Ascending aorta (tissue), 2 donors: Measurements from ENCODE around the gene NLK. TPM values are rescaled to one million over a fixed set of nuclear protein-coding genes. Genes with fewer than 3 reads are reported as not detected.
"Not testable (repeated sequence)": the region's sequence is repeated elsewhere in the genome, so short reads cannot be mapped to it uniquely, and the experiment has no call there.

Experiments
- DNase-seq, 2 donors: peaks; one replicate each; pipeline ENCODE4 v3.0.0-alpha.2; 2019; ENCODE audit warnings: low spot score in 2 of 2
- H3K27ac ChIP-seq, 2 donors: fragments of 200-600 bp; sonication (generic); one replicate each; pipeline ENCODE4 v1.5.1; 2016 to 2017; ENCODE audit warnings: mild to moderate bottlenecking in 1 of 2
- H3K27me3 ChIP-seq: fragments of 200-600 bp; sonication (generic); one replicate; pipeline ENCODE4 v1.5.1; 2017
- H3K36me3 ChIP-seq, 2 donors: fragments of 200-600 bp; sonication (generic); one replicate each; pipeline ENCODE4 v1.5.1; 2016
- H3K4me1 ChIP-seq, 2 donors: fragments of 200-600 bp; sonication (generic); one replicate each; pipeline ENCODE4 v1.5.1; 2016 to 2017; ENCODE audit warnings: mild to moderate bottlenecking in 1 of 2
- H3K4me3 ChIP-seq, 2 donors: fragments of 200-600 bp; sonication (generic); one replicate each; pipeline ENCODE4 v1.5.1; 2016 to 2017; ENCODE audit warnings: mild to moderate bottlenecking in 1 of 2
- H3K9me3 ChIP-seq, 2 donors: fragments of 200-600 bp; sonication (generic); one replicate each; pipeline ENCODE4 v1.5.1; 2016
- intact Hi-C: fragments of 100-400 bp; cut with DNase I; formaldehyde crosslinking; loops from one replicate; pipeline ENCODE4 v1.15.1; 2023
- total RNA-seq: library from RNA; depleted of rRNA; stranded (reverse); fragments of >200 nt; gene quantifications from one replicate; pipeline ENCODE4 v1.1.0, GENCODE V29; 2016
- TF ChIP-seq, protein P1 (sequence below), 3 experiments: fragments of 200-600 bp in 2 of 3; fragments of 450-650 bp in 1 of 3; sonication (generic) in 2 of 3; IDR thresholded peaks; one replicate each; pipeline ENCODE4 v1.5.1; 2016 to 2019; ENCODE audit warnings: antibody characterized with exemption in 3 of 3, mild to moderate bottlenecking in 1 of 3, moderate library complexity in 1 of 3

The NLK gene
- total RNA-seq, 1 donor from 2014 or later = 37.8 TPM

DNA sequence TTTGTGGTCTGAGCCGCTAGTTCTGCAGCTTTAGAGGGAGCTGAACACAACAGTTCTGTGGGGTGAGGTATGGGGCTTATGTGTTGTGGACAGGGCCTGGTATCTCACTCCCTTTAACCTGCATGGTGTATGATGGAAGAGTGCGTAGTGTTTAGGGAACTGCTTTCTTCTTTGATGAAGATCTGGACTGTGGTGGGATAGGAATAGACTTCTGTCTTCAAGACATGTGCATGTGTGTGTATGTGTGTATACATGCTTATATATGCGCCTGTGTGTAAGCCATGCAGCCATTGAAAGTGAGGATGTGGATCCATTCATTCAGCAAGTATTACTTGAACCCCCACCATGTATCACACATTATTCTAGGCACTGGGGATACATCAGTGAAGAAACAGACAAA lies 161.8 kb downstream of the NLK start:
- H3K9me3 ChIP-seq = no peaks in the 10 kb centered on the region
- no peak for DNase-seq
- H3K27ac ChIP-seq = no peak overlapping the region
- no peaks in the 10 kb centered on the region for H3K27me3 ChIP-seq
- intact Hi-C loops = no loop called here
- TF ChIP-seq, protein P1, sequence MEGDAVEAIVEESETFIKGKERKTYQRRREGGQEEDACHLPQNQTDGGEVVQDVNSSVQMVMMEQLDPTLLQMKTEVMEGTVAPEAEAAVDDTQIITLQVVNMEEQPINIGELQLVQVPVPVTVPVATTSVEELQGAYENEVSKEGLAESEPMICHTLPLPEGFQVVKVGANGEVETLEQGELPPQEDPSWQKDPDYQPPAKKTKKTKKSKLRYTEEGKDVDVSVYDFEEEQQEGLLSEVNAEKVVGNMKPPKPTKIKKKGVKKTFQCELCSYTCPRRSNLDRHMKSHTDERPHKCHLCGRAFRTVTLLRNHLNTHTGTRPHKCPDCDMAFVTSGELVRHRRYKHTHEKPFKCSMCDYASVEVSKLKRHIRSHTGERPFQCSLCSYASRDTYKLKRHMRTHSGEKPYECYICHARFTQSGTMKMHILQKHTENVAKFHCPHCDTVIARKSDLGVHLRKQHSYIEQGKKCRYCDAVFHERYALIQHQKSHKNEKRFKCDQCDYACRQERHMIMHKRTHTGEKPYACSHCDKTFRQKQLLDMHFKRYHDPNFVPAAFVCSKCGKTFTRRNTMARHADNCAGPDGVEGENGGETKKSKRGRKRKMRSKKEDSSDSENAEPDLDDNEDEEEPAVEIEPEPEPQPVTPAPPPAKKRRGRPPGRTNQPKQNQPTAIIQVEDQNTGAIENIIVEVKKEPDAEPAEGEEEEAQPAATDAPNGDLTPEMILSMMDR (IDR thresholded peaks at IDR 0.05) = no peak
- H3K4me3 ChIP-seq = no peak overlapping the region
- no peaks in the 10 kb centered on the region for H3K4me1 ChIP-seq
- H3K36me3 ChIP-seq = no peaks in the 10 kb centered on the region

DNA sequence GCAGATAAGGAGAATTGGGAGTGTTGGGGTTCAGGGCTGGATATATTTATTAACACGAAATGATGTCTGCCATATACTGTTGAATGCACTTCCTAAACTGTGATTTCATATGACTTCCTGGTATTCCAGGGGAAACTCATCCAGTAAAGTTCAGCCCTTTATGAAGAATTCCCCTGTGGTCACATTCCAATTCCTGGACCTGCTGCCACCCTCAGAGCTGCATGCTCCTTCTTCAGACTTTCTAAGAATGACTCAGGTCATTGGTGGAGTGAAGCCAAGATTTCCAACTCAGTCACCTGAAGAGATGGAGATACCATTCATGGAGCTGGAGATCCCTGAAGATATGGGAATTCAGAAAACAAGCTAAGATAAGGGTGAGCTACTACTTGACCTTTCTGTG lies 162.3 kb downstream of the NLK start:
- no peaks in the 10 kb centered on the region for H3K27me3 ChIP-seq
- no peak overlapping the region for H3K27ac ChIP-seq
- intact Hi-C loops = no loop called here
- no peaks in the 10 kb centered on the region for H3K9me3 ChIP-seq
- H3K4me3 ChIP-seq = no peak overlapping the region
- no peak for DNase-seq
- TF ChIP-seq, protein P1 (IDR thresholded peaks at IDR 0.05) = no peak
- no peaks in the 10 kb centered on the region for H3K4me1 ChIP-seq
- no peaks in the 10 kb centered on the region for H3K36me3 ChIP-seq

DNA sequence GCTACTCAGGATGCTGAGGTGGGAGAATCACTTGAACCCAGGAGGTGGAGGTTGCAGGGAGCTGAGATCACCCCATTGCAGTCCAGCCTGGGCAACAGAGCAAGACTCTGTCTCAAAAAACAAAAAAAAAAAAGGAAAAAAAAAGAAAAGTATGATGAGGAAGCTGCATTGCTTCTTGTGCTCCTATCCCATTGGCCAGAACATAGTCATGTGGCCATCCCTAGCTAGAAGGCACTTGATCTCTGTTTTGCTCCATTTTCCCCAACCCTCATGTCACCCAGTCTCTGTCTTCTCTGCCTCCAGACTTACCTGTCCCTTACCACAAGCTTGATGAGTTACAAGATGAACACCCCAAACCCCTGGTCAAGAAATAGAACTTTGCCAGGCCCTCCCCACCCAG lies 163.8 kb downstream of the NLK start:
- Histone ChIP-seq H3K27me3 (no peaks in the 10 kb centered on the region), H3K4me3 (no peak overlapping the region), H3K4me1 (no peaks in the 10 kb centered on the region), H3K36me3 (no peaks in the 10 kb centered on the region), H3K9me3 (no peaks in the 10 kb centered on the region), H3K27ac (no peak overlapping the region)
- no peak for DNase-seq
- intact Hi-C loops = no loop called here
- TF ChIP-seq, protein P1 (IDR thresholded peaks at IDR 0.05) = no peak

DNA sequence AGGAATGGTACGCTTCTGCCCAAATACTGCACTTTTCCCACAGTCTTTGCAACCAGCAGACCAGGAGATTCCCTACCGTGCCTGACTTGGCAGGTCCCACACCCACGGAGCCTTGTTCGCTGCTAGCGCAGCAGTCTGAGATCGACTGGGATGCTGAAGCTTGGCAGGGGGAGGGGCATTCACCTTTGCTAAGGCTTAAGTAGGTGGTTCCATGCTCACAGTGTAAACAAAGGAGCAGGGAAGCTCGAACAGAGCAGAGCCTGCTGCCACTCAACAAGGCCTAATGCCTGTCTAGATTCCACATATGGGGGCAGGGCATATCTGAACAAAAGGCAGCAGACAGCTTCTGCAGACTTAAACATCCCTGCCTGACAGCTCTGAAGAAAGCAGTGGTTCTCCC lies 169.3 kb downstream of the NLK start:
- Histone ChIP-seq H3K9me3 (no peaks in the 10 kb centered on the region), H3K36me3 (no peaks in the 10 kb centered on the region), H3K4me1 (no peaks in the 10 kb centered on the region), H3K27me3 (no peaks in the 10 kb centered on the region), H3K27ac (no peak overlapping the region), H3K4me3 (no peak overlapping the region)
- no peak for DNase-seq
- intact Hi-C loops = no loop called here
- TF ChIP-seq, protein P1 (IDR thresholded peaks at IDR 0.05) = no peak

DNA sequence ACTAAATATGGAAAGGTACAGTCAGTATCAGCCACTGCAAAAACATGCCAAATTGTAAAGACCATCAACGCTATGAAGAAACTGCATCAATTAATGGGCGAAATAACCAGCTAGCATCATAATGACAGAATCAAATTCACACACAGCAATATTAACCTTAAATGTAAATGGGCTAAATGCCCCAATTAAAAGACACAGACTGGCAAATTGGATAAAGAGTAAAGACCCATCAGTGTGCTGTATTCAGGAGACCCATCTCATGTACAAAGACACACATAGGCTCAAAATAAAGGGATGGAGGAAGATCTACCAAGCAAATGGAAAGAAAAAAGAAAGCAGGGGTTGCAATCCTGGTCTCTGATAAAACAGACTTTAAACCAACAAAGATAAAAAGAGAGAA lies 171.1 kb downstream of the NLK start:
- DNase-seq, H3K4me3 ChIP-seq, H3K9me3 ChIP-seq, H3K27ac ChIP-seq, H3K36me3 ChIP-seq, H3K27me3 ChIP-seq, intact Hi-C loops, H3K4me1 ChIP-seq: not testable (repeated sequence)

DNA sequence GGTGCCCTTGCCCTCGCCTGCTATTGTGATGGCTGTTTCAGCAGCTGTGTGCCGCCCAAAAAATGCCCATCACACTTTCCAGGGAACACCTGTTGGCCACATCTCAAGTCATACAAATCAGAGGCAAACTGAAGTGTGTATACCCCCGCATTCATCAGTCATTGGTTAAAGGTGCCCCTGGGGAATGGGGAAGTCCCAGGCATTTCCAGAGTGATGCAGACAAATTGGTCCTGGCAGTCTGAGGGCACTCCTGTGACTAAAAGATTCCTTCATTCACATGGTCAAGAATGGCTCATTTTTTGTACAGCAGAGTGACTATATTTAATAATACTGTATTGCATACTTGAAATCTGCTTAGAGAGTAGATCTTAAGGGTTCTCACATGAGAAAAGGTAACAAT lies 173.6 kb downstream of the NLK start:
- Histone ChIP-seq H3K27ac (no peak overlapping the region), H3K27me3 (no peaks in the 10 kb centered on the region), H3K36me3 (no peaks in the 10 kb centered on the region), H3K4me3 (no peak overlapping the region), H3K4me1 (no peaks in the 10 kb centered on the region), H3K9me3 (no peaks in the 10 kb centered on the region)
- TF ChIP-seq, protein P1 (IDR thresholded peaks at IDR 0.05) = no peak
- no peak for DNase-seq
- intact Hi-C loops = no loop called here
